NCI-H774 (cell line): ENCODE data around the gene PPIL4.

ENCODE experiments used
- DNase-seq: peaks from one replicate; lab custom pipeline; 2025; lab: John Stamatoyannopoulos, UW

PPIL4 gene

DNA sequence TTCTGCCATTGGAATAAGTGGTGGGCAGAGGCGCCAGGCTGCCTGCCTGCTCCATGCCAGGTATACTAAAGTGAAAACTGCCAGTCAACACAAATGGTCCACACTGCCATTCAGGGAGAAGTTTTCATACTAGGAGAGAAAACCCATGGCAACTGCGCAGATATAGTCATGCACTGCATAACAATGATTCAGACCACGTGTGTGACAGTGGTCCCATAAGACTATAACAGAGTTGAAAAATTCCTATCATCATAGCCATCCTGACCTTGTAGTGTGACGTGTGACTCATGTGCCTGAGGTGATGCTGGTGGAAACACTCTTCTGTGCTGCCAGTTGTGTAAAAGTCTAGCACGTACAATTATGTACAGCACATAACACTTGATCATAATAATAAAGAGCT lies 86.1 kb downstream of the PPIL4 start:
- DNase-seq: no peak

GRCh38 chr6:149458806-149459205 lies 87.0 kb downstream of the PPIL4 start:
- no peak for DNase-seq

GRCh38 chr6:149458196-149458595 lies 87.6 kb downstream of the PPIL4 start:
- no peak for DNase-seq

DNA sequence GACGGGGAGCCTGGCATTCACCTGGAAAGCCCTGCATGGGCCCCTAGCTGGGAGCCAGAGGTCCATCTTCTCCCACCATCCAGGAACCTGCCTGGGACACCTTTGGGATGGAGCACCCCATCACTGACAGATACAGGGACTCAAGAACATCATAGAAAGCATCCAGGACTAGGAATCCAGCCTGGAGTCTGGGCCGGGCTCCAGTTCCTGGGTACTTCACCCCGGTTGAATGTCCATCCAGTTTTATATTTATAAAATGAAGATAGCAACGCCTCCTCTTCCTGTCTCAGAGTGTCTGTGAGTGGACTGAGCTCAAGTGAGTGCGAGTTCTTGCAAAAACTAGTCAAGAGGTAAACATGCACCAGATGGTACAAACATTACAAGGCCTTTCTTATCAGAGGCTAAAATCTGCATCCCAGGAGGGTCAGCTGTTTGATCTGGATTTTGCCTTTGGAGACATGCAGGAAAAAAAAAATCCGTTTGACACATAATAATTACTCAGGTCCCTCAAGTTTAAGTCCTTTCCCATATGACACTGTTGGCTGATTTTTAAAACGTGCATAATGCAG lies 88.4 kb downstream of the PPIL4 start:
- no peak for DNase-seq

DNA sequence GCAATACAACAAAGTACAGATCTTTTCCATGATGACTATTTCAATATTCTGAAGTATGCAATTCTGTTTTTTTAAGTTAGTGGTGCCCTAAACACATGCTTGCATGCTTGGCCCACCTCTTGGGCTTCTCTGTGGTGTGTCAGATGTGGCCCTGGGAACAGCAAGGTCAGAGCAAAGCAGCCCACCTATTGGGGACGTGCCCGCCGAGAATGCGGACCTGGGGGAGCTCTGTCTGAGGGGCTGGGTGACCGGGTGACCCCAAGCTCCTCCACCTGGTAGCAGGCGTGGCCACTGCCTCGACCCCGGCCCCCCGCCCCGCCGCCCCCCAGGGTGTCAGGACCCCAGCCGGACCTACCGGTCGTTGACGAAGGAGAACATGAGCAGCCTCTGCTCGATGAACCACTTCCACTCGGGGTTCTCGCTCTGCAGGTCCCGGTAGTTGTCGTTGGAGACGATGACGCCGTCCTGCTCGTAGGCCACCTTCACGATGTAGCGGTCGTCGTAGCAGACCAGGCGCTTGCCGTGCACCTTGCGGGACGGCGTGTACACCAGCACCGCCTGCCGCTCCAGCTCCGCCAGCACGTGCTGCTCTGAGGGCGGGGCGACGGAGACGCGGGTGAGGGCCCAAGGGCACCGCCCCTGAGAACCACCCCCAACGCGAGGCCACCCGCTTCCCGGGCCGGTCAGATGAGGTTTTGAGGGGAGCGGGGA lies 89.4 kb downstream of the PPIL4 start:
- DNase-seq: no peak

DNA sequence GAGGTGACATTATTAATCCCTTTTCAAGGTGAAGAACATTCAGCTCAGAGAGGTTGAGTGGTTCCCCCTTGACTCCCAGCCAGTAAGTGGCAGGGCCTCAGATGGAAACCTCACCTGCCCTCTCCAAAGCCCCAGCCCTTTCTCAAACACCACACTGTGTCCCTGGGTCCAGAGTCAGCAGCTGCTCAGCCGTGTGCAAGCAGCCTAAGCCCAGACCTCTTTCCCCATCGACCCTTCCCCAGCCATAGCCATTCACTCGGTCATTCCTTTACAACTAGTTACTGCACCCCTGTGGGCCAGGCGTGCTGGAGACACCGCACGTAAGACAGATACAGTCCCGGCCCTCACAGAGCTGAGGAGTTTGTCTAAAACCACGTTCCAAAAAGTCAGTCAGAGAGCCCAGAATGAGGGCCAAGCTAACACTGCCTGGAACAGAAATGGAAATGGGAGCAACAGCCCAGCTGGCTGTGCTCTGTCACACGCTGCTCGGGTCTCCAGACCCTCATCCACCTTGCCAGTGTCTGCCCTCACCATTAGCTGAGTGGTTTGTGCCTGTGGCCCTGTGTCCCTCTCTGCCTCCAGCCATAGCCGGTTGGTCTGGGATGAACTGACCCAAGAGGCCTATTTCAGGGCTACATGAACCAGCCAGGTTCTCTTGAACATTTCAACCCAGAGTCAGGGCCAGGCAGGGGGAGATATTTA lies 90.7 kb downstream of the PPIL4 start:
- DNase-seq: no peak
